Spleen (tissue), 7 donors: ENCODE measurements around the gene INO80.

Experiments
- CTCF ChIP-seq, 11 experiments: fragments of 200-600 bp in 7 of 11; fragments of 450-650 bp in 4 of 11; sonication (generic) in 4 of 11; IDR thresholded peaks in 8 of 11; conservative IDR thresholded peaks in 3 of 11; 1 replicate in 7 of 11; 2 replicates in 4 of 11; pipeline versions ENCODE4 v1.4.0 to v1.8.0; 2016 to 2021; ENCODE audit warnings: antibody characterized with exemption in 11 of 11, inconsistent platforms in 4 of 11, mild to moderate bottlenecking in 1 of 11
- POLR2AphosphoS5 ChIP-seq, 3 donors: sonication (generic); formaldehyde crosslinking; IDR thresholded peaks; one replicate each; pipeline ENCODE4 v1.5.1; 2017; ENCODE audit warnings: antibody characterized with exemption in 3 of 3
- donor health status: DM: no; HTN: no; CAD: no; lungs with moderate emphysema.
- donor health status: DM: no; HTN: no; CAD: no.
- donor health status: DM: no; HTN: no; CAD: no.

- no peak for TF ChIP-seq CTCF (IDR thresholded peaks at IDR 0.05 in 8 of 11, conservative IDR thresholded peaks at IDR 0.05 in 3 of 11)
- TF ChIP-seq POLR2AphosphoS5 (IDR thresholded peaks at IDR 0.05): no peak
Observed at GRCh38 chr15:41096178-41096577, 19.9 kb downstream of the INO80 start.
